ENCODE results near the gene DYSF. TPM values are rescaled to one million over a fixed set of nuclear protein-coding genes. Genes with fewer than 3 reads are reported as not detected.

The DYSF gene
- total RNA-seq, 1 donor from 2014 or later, result 0.13 TPM

- DNase-seq (no peak), ATAC-seq (ENCODE audit: low read depth) (no peak)
- no peaks in the 10 kb centered on the region for H3K9me3 Mint-ChIP-seq
- no peaks in the 10 kb centered on the region for H3K27me3 Mint-ChIP-seq
- H3K4me1 Mint-ChIP-seq, result no peaks in the 10 kb centered on the region
- ChIA-PET CTCF (no interaction called here), POLR2A (no interaction called here)
- no peak overlapping the region for H3K27ac Mint-ChIP-seq
- no peak overlapping the region for H3K4me3 Mint-ChIP-seq
- H3K36me3 Mint-ChIP-seq (ENCODE audit: low read depth), result no peaks in the 10 kb centered on the region
- intact Hi-C loops (cut with micrococcal nuclease), result no loop called here
- TF ChIP-seq, protein P1, sequence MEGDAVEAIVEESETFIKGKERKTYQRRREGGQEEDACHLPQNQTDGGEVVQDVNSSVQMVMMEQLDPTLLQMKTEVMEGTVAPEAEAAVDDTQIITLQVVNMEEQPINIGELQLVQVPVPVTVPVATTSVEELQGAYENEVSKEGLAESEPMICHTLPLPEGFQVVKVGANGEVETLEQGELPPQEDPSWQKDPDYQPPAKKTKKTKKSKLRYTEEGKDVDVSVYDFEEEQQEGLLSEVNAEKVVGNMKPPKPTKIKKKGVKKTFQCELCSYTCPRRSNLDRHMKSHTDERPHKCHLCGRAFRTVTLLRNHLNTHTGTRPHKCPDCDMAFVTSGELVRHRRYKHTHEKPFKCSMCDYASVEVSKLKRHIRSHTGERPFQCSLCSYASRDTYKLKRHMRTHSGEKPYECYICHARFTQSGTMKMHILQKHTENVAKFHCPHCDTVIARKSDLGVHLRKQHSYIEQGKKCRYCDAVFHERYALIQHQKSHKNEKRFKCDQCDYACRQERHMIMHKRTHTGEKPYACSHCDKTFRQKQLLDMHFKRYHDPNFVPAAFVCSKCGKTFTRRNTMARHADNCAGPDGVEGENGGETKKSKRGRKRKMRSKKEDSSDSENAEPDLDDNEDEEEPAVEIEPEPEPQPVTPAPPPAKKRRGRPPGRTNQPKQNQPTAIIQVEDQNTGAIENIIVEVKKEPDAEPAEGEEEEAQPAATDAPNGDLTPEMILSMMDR (IDR thresholded peaks at IDR 0.05), result no peak
These were observed 232.7 kb downstream of the DYSF start for GRCh38 chr2:71685941-71686611.

- Mint-ChIP-seq H3K9me3 (no peaks in the 10 kb centered on the region), H3K27ac (no peak overlapping the region), H3K4me1 (no peaks in the 10 kb centered on the region), H3K36me3 (ENCODE audit: low read depth) (no peaks in the 10 kb centered on the region), H3K4me3 (no peak overlapping the region), H3K27me3 (no peaks in the 10 kb centered on the region)
- ChIA-PET POLR2A (no interaction called here), CTCF (no interaction called here)
- intact Hi-C loops (cut with micrococcal nuclease), result no loop called here
- TF ChIP-seq, protein P1 (IDR thresholded peaks at IDR 0.05), result no peak
- ATAC-seq (ENCODE audit: low read depth) (no peak), DNase-seq (no peak)
These were observed 233.4 kb downstream of the DYSF start for GRCh38 chr2:71686781-71687180.

GRCh38 chr2:71687412-71687811, 234.1 kb downstream of the DYSF start:
- DNase-seq (no peak), ATAC-seq (ENCODE audit: low read depth) (no peak)
- intact Hi-C loops (cut with micrococcal nuclease), result no loop called here
- no peaks in the 10 kb centered on the region for H3K4me1 Mint-ChIP-seq
- TF ChIP-seq, protein P1 (IDR thresholded peaks at IDR 0.05), result no peak
- ChIA-PET CTCF (no interaction called here), POLR2A (no interaction called here)
- no peaks in the 10 kb centered on the region for H3K9me3 Mint-ChIP-seq
- no peaks in the 10 kb centered on the region for H3K27me3 Mint-ChIP-seq
- H3K4me3 Mint-ChIP-seq, result no peak overlapping the region
- no peak overlapping the region for H3K27ac Mint-ChIP-seq
- H3K36me3 Mint-ChIP-seq (ENCODE audit: low read depth), result no peaks in the 10 kb centered on the region

DNA sequence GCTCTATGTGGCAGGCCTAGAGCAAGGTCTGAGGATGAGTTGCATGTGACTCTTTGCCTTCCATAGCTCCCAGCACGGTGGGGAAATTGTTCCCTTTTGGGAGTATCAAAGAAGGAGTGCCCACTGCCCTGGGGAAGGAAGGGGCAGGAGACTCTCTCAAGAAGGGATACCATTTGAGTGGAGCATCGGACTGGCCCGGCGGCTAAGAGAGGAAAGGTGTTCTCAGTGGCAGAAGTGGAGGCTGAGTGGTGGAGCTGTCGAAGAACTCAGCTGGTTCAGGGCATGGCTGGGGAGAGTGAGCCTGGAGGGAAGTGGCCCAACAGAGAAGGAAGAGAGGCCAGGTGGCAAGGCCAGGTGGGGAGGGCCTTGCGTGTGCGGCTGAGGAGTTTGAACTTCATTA, 235.2 kb downstream of the DYSF start:
- H3K9me3 Mint-ChIP-seq, result no peaks in the 10 kb centered on the region
- TF ChIP-seq, protein P1 (IDR thresholded peaks at IDR 0.05), result no peak
- H3K4me1 Mint-ChIP-seq, result no peaks in the 10 kb centered on the region
- H3K27me3 Mint-ChIP-seq, result no peaks in the 10 kb centered on the region
- ATAC-seq (ENCODE audit: low read depth), result no peak
- no peak overlapping the region for H3K27ac Mint-ChIP-seq
- H3K4me3 Mint-ChIP-seq, result no peak overlapping the region
- H3K36me3 Mint-ChIP-seq (ENCODE audit: low read depth), result no peaks in the 10 kb centered on the region
- intact Hi-C loops (cut with micrococcal nuclease), result no loop called here
- DNase-seq, result no peak
- ChIA-PET POLR2A (no interaction called here), CTCF (no interaction called here)

DNA sequence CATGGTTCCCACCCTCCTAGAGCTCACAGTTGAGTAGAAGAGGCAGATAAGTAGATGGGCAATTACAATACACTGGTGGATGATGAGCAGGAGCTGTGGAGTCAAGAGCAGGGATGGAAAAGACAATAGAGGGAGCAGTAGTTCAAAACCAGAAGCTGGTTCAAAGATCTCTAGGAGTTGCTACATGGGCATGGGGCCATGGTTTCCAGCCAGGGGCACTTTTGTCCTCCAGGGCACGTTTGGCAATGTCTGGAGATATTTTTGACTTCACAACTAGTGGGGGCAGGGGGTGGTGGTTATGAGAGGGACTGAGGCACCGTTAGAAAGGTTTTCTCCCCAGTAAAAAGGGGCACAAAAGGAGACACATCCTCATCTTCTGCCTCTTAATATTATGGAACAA, 236.0 kb downstream of the DYSF start:
- CTCF ChIA-PET, result no interaction called here
- no peaks in the 10 kb centered on the region for H3K4me1 Mint-ChIP-seq

More for the DNA sequence above, 236.0 kb downstream of the DYSF start:
- Mint-ChIP-seq H3K9me3 (no peaks in the 10 kb centered on the region), H3K36me3 (ENCODE audit: low read depth) (no peaks in the 10 kb centered on the region), H3K4me3 (no peak overlapping the region), H3K27ac (no peak overlapping the region), H3K27me3 (no peaks in the 10 kb centered on the region)
- TF ChIP-seq, protein P1 (IDR thresholded peaks at IDR 0.05), result no peak
- DNase-seq (no peak), ATAC-seq (ENCODE audit: low read depth) (no peak)
- POLR2A ChIA-PET, result no interaction called here
- intact Hi-C loops (cut with micrococcal nuclease), result no loop called here
